ENCODE results near the gene ERFE.
"Not testable (repeated sequence)": the region's sequence is repeated elsewhere in the genome, so short reads cannot be mapped to it uniquely, and the experiment has no call there.

ERFE gene

GRCh38 chr2:238167344-238167715 is 8.6 kb downstream of the ERFE start:
- no peak for TF ChIP-seq CTCF (IDR thresholded peaks at IDR 0.05; ENCODE audit: low read depth, low read length, missing control alignments)
- DNase-seq (ENCODE audit: low read depth) = no peak
- in situ Hi-C loops (cut with HindIII; ENCODE audit: low sequenced_read_pairs) = no loop called here
- H3K4me3 ChIP-seq (ENCODE audit: low read depth, low read length) = no peak overlapping the region

- in situ Hi-C loops (cut with HindIII; ENCODE audit: low sequenced_read_pairs) = no loop called here
- H3K4me3 ChIP-seq (ENCODE audit: low read depth, low read length) = no peak overlapping the region
- TF ChIP-seq CTCF (IDR thresholded peaks at IDR 0.05; ENCODE audit: low read depth, low read length, missing control alignments) = no peak
- DNase-seq (ENCODE audit: low read depth) = no peak
These were observed 9.0 kb downstream of the ERFE start for GRCh38 chr2:238167761-238168160.

- DNase-seq (ENCODE audit: low read depth) = no peak
- no peak for TF ChIP-seq CTCF (IDR thresholded peaks at IDR 0.05; ENCODE audit: low read depth, low read length, missing control alignments)
- H3K4me3 ChIP-seq (ENCODE audit: low read depth, low read length) = no peak overlapping the region
- in situ Hi-C loops (cut with HindIII; ENCODE audit: low sequenced_read_pairs) = no loop called here
These were observed 9.7 kb downstream of the ERFE start for GRCh38 chr2:238168196-238169047.

GRCh38 chr2:238169048-238169707 is 10.4 kb downstream of the ERFE start:
- in situ Hi-C loops (cut with HindIII; ENCODE audit: low sequenced_read_pairs) = no loop called here
- no peak for TF ChIP-seq CTCF (IDR thresholded peaks at IDR 0.05; ENCODE audit: low read depth, low read length, missing control alignments)
- DNase-seq (ENCODE audit: low read depth) = peak; percentile 92
- no peak overlapping the region for H3K4me3 ChIP-seq (ENCODE audit: low read depth, low read length)

GRCh38 chr2:238169708-238170251 is 11.0 kb downstream of the ERFE start:
- TF ChIP-seq CTCF (IDR thresholded peaks at IDR 0.05; ENCODE audit: low read depth, low read length, missing control alignments) = no peak
- no peak overlapping the region for H3K4me3 ChIP-seq (ENCODE audit: low read depth, low read length)
- DNase-seq (ENCODE audit: low read depth) = peak; percentile 80
- in situ Hi-C loops (cut with HindIII; ENCODE audit: low sequenced_read_pairs) = no loop called here

- DNase-seq (ENCODE audit: low read depth) = no peak
- no peak for TF ChIP-seq CTCF (IDR thresholded peaks at IDR 0.05; ENCODE audit: low read depth, low read length, missing control alignments)
- in situ Hi-C loops (cut with HindIII; ENCODE audit: low sequenced_read_pairs) = no loop called here
- no peak overlapping the region for H3K4me3 ChIP-seq (ENCODE audit: low read depth, low read length)
These were observed 11.8 kb downstream of the ERFE start for GRCh38 chr2:238170386-238171071.

- H3K4me3 ChIP-seq (ENCODE audit: low read depth, low read length); in situ Hi-C loops (cut with HindIII; ENCODE audit: low sequenced_read_pairs): not testable (repeated sequence)
These were observed 12.3 kb downstream of the ERFE start for GRCh38 chr2:238171072-238171431.

More at GRCh38 chr2:238171072-238171431, 12.3 kb downstream of the ERFE start:
- not testable (repeated sequence) for DNase-seq (ENCODE audit: low read depth)
